ENCODE measurements around the gene PRTG. TPM values are rescaled to one million over a fixed set of nuclear protein-coding genes. Genes with fewer than 3 reads are reported as not detected.
"Not testable (repeated sequence)": the region's sequence is repeated elsewhere in the genome, so short reads cannot be mapped to it uniquely, and the experiment has no call there.

The PRTG gene
- total RNA-seq, 1 donor, result 4.7 TPM

DNA sequence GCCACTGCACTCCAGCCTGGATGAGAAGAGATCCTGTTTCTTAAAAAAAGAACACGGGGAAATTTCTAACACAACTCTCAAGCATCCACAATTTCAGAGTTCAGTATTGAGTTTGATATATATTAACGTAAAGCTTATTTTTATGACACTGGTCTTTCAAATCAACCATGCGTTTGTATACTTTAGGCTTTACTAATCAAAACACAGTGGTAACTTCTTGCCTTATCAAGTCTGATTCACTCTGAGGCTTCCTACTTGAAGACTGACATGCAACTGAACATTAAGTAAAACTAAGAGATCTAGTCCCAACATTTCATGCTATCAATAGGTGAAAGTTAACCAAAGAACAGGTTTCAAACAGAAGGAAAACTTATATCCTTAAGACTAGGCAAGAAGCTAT is 46.7 kb downstream of the PRTG start:
- H2AFZ ChIP-seq (ENCODE audit: low read length), result no peak overlapping the region
- no peaks in the 10 kb centered on the region for H4K20me1 ChIP-seq (ENCODE audit: insufficient read depth, low read length)
- H3K4me1 ChIP-seq (ENCODE audit: insufficient read depth, low read length), result no peaks in the 10 kb centered on the region
- H3K4me3 ChIP-seq (ENCODE audit: insufficient read depth, low read length), result no peak overlapping the region
- H3K9me3 ChIP-seq (ENCODE audit: low read depth, low read length), result no peaks in the 10 kb centered on the region
- no peaks in the 10 kb centered on the region for H3K79me2 ChIP-seq (ENCODE audit: insufficient read depth, low read length)
- TF ChIP-seq, protein P1, sequence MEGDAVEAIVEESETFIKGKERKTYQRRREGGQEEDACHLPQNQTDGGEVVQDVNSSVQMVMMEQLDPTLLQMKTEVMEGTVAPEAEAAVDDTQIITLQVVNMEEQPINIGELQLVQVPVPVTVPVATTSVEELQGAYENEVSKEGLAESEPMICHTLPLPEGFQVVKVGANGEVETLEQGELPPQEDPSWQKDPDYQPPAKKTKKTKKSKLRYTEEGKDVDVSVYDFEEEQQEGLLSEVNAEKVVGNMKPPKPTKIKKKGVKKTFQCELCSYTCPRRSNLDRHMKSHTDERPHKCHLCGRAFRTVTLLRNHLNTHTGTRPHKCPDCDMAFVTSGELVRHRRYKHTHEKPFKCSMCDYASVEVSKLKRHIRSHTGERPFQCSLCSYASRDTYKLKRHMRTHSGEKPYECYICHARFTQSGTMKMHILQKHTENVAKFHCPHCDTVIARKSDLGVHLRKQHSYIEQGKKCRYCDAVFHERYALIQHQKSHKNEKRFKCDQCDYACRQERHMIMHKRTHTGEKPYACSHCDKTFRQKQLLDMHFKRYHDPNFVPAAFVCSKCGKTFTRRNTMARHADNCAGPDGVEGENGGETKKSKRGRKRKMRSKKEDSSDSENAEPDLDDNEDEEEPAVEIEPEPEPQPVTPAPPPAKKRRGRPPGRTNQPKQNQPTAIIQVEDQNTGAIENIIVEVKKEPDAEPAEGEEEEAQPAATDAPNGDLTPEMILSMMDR (IDR thresholded peaks at IDR 0.05; ENCODE audit: extremely low read depth, low read depth, low read length), result no peak
- no peaks in the 10 kb centered on the region for H3K36me3 ChIP-seq (ENCODE audit: insufficient read depth, low read length)
- H3K27ac ChIP-seq (ENCODE audit: low read depth, low read length), result no peak overlapping the region
- no peak overlapping the region for H3K4me2 ChIP-seq (ENCODE audit: insufficient read depth, low read length)
- no peak for DNase-seq (ENCODE audit: insufficient read length, low spot score, missing footprints)
- no peaks in the 10 kb centered on the region for H3K27me3 ChIP-seq (ENCODE audit: insufficient read depth, low read length)

GRCh38 chr15:55695432-55695831 is 47.5 kb downstream of the PRTG start:
- H3K4me1 ChIP-seq (ENCODE audit: insufficient read depth, low read length), result no peaks in the 10 kb centered on the region
- no peak overlapping the region for H3K27ac ChIP-seq (ENCODE audit: low read depth, low read length)
- no peaks in the 10 kb centered on the region for H3K79me2 ChIP-seq (ENCODE audit: insufficient read depth, low read length)
- no peak for DNase-seq (ENCODE audit: insufficient read length, low spot score, missing footprints)
- no peaks in the 10 kb centered on the region for H3K9me3 ChIP-seq (ENCODE audit: low read depth, low read length)
- no peaks in the 10 kb centered on the region for H4K20me1 ChIP-seq (ENCODE audit: insufficient read depth, low read length)
- TF ChIP-seq, protein P1 (IDR thresholded peaks at IDR 0.05; ENCODE audit: extremely low read depth, low read depth, low read length), result no peak
- H3K4me2 ChIP-seq (ENCODE audit: insufficient read depth, low read length), result no peak overlapping the region
- H3K4me3 ChIP-seq (ENCODE audit: insufficient read depth, low read length), result no peak overlapping the region
- H3K27me3 ChIP-seq (ENCODE audit: insufficient read depth, low read length), result no peaks in the 10 kb centered on the region
- H3K36me3 ChIP-seq (ENCODE audit: insufficient read depth, low read length), result no peaks in the 10 kb centered on the region
- H2AFZ ChIP-seq (ENCODE audit: low read length), result no peak overlapping the region

DNA sequence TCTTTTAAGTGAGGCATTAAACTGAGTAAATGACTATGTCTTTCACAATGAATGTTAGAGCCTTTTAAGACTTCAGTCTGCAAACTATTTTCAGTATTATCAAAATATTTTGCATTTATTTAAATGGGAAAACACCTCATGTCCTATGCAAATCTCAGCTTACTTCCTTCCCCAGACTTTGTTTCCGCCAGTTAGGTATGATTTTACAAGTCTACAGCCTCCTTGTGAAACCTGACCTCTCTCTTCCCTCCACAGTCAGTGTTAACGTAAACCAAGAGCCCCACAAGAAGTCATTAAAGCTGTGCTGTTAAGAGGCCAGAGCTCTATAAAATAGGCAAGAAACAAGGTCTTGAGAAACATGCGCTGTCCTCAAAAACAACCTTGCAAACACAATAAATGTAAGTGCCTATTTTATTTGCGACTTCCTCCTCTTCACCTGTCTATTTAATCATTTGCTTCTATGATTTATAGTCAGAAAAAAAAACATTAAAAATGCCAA is 48.3 kb downstream of the PRTG start:
- TF ChIP-seq, protein P1 (IDR thresholded peaks at IDR 0.05; ENCODE audit: extremely low read depth, low read depth, low read length), result no peak

GRCh38 chr15:55693116-55693515 is 49.8 kb downstream of the PRTG start:
- not testable (repeated sequence) for H4K20me1 ChIP-seq (ENCODE audit: insufficient read depth, low read length); DNase-seq (ENCODE audit: insufficient read length, low spot score, missing footprints); H3K4me2 ChIP-seq (ENCODE audit: insufficient read depth, low read length); H3K27me3 ChIP-seq (ENCODE audit: insufficient read depth, low read length); H3K79me2 ChIP-seq (ENCODE audit: insufficient read depth, low read length); H3K9me3 ChIP-seq (ENCODE audit: low read depth, low read length); H3K4me3 ChIP-seq (ENCODE audit: insufficient read depth, low read length); H2AFZ ChIP-seq (ENCODE audit: low read length); H3K4me1 ChIP-seq (ENCODE audit: insufficient read depth, low read length); H3K36me3 ChIP-seq (ENCODE audit: insufficient read depth, low read length); H3K27ac ChIP-seq (ENCODE audit: low read depth, low read length)

More for the DNA sequence above, 48.3 kb downstream of the PRTG start:
- Histone ChIP-seq H3K27ac (ENCODE audit: low read depth, low read length) (no peak overlapping the region), H3K36me3 (ENCODE audit: insufficient read depth, low read length) (no peaks in the 10 kb centered on the region), H3K27me3 (ENCODE audit: insufficient read depth, low read length) (no peaks in the 10 kb centered on the region), H4K20me1 (ENCODE audit: insufficient read depth, low read length) (no peaks in the 10 kb centered on the region), H3K4me3 (ENCODE audit: insufficient read depth, low read length) (no peak overlapping the region), H3K4me2 (ENCODE audit: insufficient read depth, low read length) (no peak overlapping the region), H3K4me1 (ENCODE audit: insufficient read depth, low read length) (no peaks in the 10 kb centered on the region), H2AFZ (ENCODE audit: low read length) (no peak overlapping the region), H3K79me2 (ENCODE audit: insufficient read depth, low read length) (no peaks in the 10 kb centered on the region), H3K9me3 (ENCODE audit: low read depth, low read length) (no peaks in the 10 kb centered on the region)
- no peak for DNase-seq (ENCODE audit: insufficient read length, low spot score, missing footprints)
